Gastroesophageal sphincter (tissue), 4 donors: ENCODE measurements around the gene ATP4B. TPM values are rescaled to one million over a fixed set of nuclear protein-coding genes. Genes with fewer than 3 reads are reported as not detected.
"Not testable (repeated sequence)": the region's sequence is repeated elsewhere in the genome, so short reads cannot be mapped to it uniquely, and the experiment has no call there.

ENCODE experiments used
- ATAC-seq: fragments of 150-250 bp; one replicate; pipeline ENCODE4 v1.9.1; 2016; ENCODE audit warnings: mild to moderate bottlenecking, moderate library complexity
- H3K27ac ChIP-seq, 4 donors: fragments of 200-600 bp; sonication (generic) in 3 of 4; 1 replicate in 3 of 4; 2 replicates in 1 of 4; pipeline ENCODE4 v1.5.1; 2016 to 2019
- H3K27me3 ChIP-seq: fragments of 200-600 bp; sonication (generic); one replicate; pipeline ENCODE4 v1.5.1; 2019
- H3K36me3 ChIP-seq, 2 donors: fragments of 200-600 bp; sonication (generic); one replicate each; pipeline ENCODE4 v1.5.1; 2019; ENCODE audit warnings: control low read depth in 1 of 2
- H3K4me1 ChIP-seq, 3 donors: fragments of 200-600 bp; sonication (generic); 1 replicate in 2 of 3; 2 replicates in 1 of 3; pipeline ENCODE4 v1.5.1; 2016 to 2019; ENCODE audit warnings: control low read depth in 2 of 3
- H3K4me3 ChIP-seq, 2 donors: fragments of 200-600 bp; sonication (generic); one replicate each; pipeline ENCODE4 v1.5.1; 2019; ENCODE audit warnings: mild to moderate bottlenecking in 1 of 2, moderate library complexity in 1 of 2
- H3K9me3 ChIP-seq, 3 donors: fragments of 200-600 bp; sonication (generic); one replicate each; pipeline ENCODE4 v1.5.1; 2017 to 2019; ENCODE audit warnings: control low read depth in 2 of 3
- CTCF ChIP-seq, 4 experiments: fragments of 200-600 bp in 2 of 4; fragments of 450-650 bp in 2 of 4; sonication (generic) in 1 of 4; IDR thresholded peaks; one replicate each; pipeline ENCODE4 v1.5.1; 2017 to 2019; ENCODE audit warnings: antibody characterized with exemption in 4 of 4, mild to moderate bottlenecking in 2 of 4, moderate library complexity in 2 of 4
- EP300 ChIP-seq: sonication (generic); formaldehyde crosslinking; IDR thresholded peaks from one replicate; pipeline ENCODE4 v1.6.1; 2017; ENCODE audit warnings: antibody characterized with exemption, mild to moderate bottlenecking
- POLR2A ChIP-seq, 2 donors: fragments of 450-650 bp; IDR thresholded peaks; one replicate each; pipeline ENCODE4 v1.6.1; 2017; ENCODE audit warnings: antibody characterized with exemption in 2 of 2, mild to moderate bottlenecking in 2 of 2, moderate library complexity in 1 of 2
- POLR2AphosphoS5 ChIP-seq: sonication (generic); formaldehyde crosslinking; IDR thresholded peaks from one replicate; pipeline ENCODE4 v1.6.1; 2017; ENCODE audit warnings: antibody characterized with exemption
- WGBS, 2 donors: methylation state at CpG; one replicate each; pipeline ENCODE4 v1.1.5; 2018; ENCODE audit warnings: low coverage in 1 of 2; 5-methylcytosine and 5-hydroxymethylcytosine counted together
- total RNA-seq, 4 donors: library from RNA; depleted of rRNA; stranded (reverse); fragments of >200 nt; gene quantifications; one replicate each; pipeline ENCODE4 v1.1.0, GENCODE V29; 2016

ATP4B gene
- total RNA-seq, 4 donors from 2014 or later, result not detected

- no peak for TF ChIP-seq POLR2A (IDR thresholded peaks at IDR 0.05)
- TF ChIP-seq EP300, result no peak
- no peak overlapping the region for H3K4me3 ChIP-seq
- H3K27me3 ChIP-seq, result no peaks in the 10 kb centered on the region
- ATAC-seq, result no peak
- peaks cover 0 to 30% of the 10 kb centered on the region in 2 donors for H3K36me3 ChIP-seq
- no peak overlapping the region for H3K27ac ChIP-seq
- H3K9me3 ChIP-seq, result no peaks in the 10 kb centered on the region
- H3K4me1 ChIP-seq, result no peaks in the 10 kb centered on the region
- 88 to 96% methylated on average over 5 to 13 of the region's 29 CpGs for WGBS, 2 donors
Observed at GRCh38 chr13:113622791-113623490, 35.1 kb downstream of the ATP4B start.

- H3K27me3 ChIP-seq, H3K9me3 ChIP-seq, H3K4me3 ChIP-seq, ATAC-seq, H3K4me1 ChIP-seq, H3K27ac ChIP-seq: not testable (repeated sequence)
- 80 to 92% methylated on average over 2 to 14 of the region's 20 CpGs for WGBS, 2 donors
- H3K36me3 ChIP-seq, result peaks cover 0 to 26% of the 10 kb centered on the region in 2 donors
Observed at GRCh38 chr13:113621986-113622550, 35.9 kb downstream of the ATP4B start.

GRCh38 chr13:113621498-113621897, 36.5 kb downstream of the ATP4B start:
- not testable (repeated sequence) for ATAC-seq, H3K4me3 ChIP-seq, H3K9me3 ChIP-seq, H3K27ac ChIP-seq, H3K4me1 ChIP-seq, H3K27me3 ChIP-seq
- TF ChIP-seq CTCF (IDR thresholded peaks at IDR 0.05), result peak in 3 of 4 experiments; percentile 51 to 63 (median 53)
- peaks cover 0 to 27% of the 10 kb centered on the region in 2 donors for H3K36me3 ChIP-seq
- WGBS, 2 donors, result 58 to 69% methylated on average over 5 to 12 of the region's 13 CpGs

GRCh38 chr13:113621046-113621445, 37.0 kb downstream of the ATP4B start:
- no peak for ATAC-seq
- 94% methylated on average over 14 to 15 of the region's 15 CpGs for WGBS, 2 donors
- no peak overlapping the region for H3K27ac ChIP-seq
- no peaks in the 10 kb centered on the region for H3K4me1 ChIP-seq
- H3K36me3 ChIP-seq, result peaks cover 0 to 27% of the 10 kb centered on the region in 2 donors
- no peak overlapping the region for H3K4me3 ChIP-seq
- TF ChIP-seq POLR2A (IDR thresholded peaks at IDR 0.05) (no peak), EP300 (no peak), CTCF (IDR thresholded peaks at IDR 0.05) (no peak), POLR2AphosphoS5 (no peak)
- no peaks in the 10 kb centered on the region for H3K27me3 ChIP-seq
- no peaks in the 10 kb centered on the region for H3K9me3 ChIP-seq

GRCh38 chr13:113620036-113620796, 37.8 kb downstream of the ATP4B start:
- Histone ChIP-seq H3K4me3 (no peak overlapping the region), H3K9me3 (no peaks in the 10 kb centered on the region), H3K27ac (no peak overlapping the region), H3K4me1 (no peaks in the 10 kb centered on the region), H3K36me3 (peaks cover 0 to 32% of the 10 kb centered on the region in 2 donors), H3K27me3 (no peaks in the 10 kb centered on the region)
- WGBS, 2 donors, result 68 to 80% methylated on average over 4 to 8 of the region's 15 CpGs
- ATAC-seq, result no peak
- TF ChIP-seq CTCF (IDR thresholded peaks at IDR 0.05), result no peak
- TF ChIP-seq POLR2AphosphoS5, result no peak
- no peak for TF ChIP-seq EP300
- no peak for TF ChIP-seq POLR2A (IDR thresholded peaks at IDR 0.05)
